LNCaP clone FGC (cell line): Measurements from ENCODE around the gene CDK5RAP3.

Source experiments
- DNase-seq: peaks from one replicate; pipeline ENCODE4 v3.0.0-alpha.2; 2011; ENCODE audit warnings: low read depth
- H3K4me3 ChIP-seq: 2 replicates; pipeline ENCODE4 v1.5.1; 2011; ENCODE audit warnings: mild to moderate bottlenecking, low read depth, low read length, control low read depth
- TF ChIP-seq, protein P1 (sequence below): IDR thresholded peaks from 2 replicates; pipeline ENCODE4 v1.5.1; 2012; ENCODE audit warnings: mild to moderate bottlenecking; ENCODE audit not compliant: control insufficient read depth, insufficient read depth; ENCODE audit errors: extremely low read depth

Gene CDK5RAP3

DNA sequence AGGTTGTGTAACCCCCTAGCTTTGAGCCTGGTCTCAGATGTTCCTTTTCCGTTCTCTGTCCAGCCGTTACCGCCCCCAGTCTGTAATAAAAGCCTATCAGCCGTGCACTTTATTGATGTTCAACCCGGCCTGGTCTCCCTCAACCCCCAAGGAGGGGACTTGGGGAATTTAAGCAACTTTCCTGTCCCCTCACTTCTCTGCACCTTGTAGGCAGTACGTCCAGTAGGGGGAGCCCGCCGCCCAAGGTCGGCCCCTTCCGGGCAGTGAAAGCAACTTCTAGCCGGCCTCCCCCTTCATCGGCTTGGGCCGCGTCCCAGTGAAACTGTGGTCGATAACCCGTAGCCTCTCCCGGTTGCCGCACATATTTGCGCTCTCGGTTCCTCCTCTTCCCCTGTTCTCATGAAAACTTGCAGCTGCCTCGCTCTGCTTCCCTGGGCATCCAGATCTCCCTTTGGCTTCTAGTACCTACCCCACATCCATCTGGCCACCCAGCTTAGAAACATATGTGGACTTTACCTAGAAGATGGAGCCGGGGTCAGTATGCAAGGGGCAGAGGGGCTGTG is 21.6 kb upstream of the CDK5RAP3 start:
- H3K4me3 ChIP-seq: peak overlapping the region; percentile 38
- DNase-seq: no peak
- TF ChIP-seq, protein P1, sequence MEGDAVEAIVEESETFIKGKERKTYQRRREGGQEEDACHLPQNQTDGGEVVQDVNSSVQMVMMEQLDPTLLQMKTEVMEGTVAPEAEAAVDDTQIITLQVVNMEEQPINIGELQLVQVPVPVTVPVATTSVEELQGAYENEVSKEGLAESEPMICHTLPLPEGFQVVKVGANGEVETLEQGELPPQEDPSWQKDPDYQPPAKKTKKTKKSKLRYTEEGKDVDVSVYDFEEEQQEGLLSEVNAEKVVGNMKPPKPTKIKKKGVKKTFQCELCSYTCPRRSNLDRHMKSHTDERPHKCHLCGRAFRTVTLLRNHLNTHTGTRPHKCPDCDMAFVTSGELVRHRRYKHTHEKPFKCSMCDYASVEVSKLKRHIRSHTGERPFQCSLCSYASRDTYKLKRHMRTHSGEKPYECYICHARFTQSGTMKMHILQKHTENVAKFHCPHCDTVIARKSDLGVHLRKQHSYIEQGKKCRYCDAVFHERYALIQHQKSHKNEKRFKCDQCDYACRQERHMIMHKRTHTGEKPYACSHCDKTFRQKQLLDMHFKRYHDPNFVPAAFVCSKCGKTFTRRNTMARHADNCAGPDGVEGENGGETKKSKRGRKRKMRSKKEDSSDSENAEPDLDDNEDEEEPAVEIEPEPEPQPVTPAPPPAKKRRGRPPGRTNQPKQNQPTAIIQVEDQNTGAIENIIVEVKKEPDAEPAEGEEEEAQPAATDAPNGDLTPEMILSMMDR: peak; percentile 85

DNA sequence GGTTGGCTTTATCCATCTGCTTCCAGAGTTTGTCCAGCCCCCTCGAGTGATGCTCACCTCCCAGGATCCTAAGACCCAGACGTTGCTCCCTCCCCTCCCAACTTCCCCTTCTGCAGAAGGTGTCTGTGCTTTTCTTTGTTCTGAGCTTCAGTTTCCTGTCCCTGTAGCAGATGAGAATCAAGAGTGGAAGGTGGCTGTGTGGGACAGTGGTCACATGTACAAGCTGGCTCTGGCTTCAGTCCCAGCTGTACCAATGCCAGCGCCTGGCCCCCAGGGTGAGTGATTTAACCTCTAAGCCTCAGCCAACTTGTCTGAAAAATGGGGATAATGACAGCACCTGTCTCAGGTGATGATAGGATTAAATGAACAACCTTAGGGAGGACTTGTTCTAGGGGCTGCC is 21.0 kb upstream of the CDK5RAP3 start:
- no peak for DNase-seq
- TF ChIP-seq, protein P1: no peak

DNA sequence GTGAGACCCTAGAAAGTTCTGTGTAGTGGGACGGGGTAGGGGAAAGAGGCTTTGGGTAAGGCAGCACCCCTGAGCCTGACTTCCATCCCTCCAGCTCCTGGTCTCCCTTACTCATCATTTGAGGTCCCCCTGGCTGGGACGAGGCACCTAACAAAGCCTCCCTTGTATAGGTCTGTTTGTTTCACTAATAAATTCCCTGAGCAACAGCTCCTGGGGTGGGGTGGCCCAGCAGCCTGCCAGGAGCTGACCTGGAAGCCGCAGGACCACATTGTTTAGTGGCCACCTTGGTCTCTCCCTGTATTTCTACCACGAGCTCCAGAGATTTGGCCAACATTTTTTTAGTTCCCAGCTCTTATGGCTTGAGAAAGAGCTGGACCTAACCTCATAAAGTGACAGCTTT is 20.5 kb upstream of the CDK5RAP3 start:
- no peak for DNase-seq
- H3K4me3 ChIP-seq: no peak overlapping the region
- TF ChIP-seq, protein P1: no peak

More for the DNA sequence above, 21.0 kb upstream of the CDK5RAP3 start:
- H3K4me3 ChIP-seq: peak overlapping the region; percentile 38

DNA sequence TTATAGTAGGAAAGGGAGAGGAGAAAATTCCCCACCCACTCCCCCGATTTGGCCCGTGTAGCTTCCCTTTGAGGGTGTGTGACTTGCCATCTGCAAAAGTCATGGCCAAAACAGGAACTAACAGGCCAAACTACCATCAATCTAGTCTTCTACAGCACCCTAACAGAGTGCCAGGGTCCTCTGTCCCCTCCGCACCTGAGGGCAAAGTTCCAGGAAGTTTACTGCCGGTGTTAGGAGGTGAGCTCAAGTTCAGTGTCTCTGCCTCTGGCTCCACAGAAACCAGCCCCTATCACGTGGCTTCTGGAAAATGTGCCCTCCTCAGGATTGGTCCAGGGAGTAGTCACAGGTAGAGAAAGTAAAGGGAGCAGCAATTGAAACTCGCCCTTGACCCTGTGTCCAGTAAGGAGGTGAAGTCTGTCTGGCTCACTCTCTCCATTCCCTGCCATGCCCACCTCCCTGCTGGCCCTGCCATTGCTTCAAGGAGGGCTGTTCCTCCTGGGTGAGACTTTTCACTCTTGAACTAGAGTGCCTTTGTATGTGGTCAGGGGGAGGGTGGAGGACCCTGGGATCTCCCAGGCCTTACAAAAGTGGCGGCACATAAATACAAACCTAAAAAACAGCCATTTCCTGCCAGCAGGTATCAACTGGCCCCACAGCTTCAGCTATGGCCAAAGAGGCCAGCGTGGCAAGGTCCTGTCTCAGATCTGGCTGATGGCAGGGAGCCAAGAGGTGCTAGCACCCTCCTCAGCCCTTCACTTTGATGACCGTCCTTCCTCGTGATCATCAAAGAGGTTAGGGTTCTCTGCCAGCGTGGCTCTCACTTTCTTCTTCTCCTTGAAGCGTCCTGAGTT is 18.5 kb upstream of the CDK5RAP3 start:
- TF ChIP-seq, protein P1: no peak
- DNase-seq: no peak
- H3K4me3 ChIP-seq: no peak overlapping the region

DNA sequence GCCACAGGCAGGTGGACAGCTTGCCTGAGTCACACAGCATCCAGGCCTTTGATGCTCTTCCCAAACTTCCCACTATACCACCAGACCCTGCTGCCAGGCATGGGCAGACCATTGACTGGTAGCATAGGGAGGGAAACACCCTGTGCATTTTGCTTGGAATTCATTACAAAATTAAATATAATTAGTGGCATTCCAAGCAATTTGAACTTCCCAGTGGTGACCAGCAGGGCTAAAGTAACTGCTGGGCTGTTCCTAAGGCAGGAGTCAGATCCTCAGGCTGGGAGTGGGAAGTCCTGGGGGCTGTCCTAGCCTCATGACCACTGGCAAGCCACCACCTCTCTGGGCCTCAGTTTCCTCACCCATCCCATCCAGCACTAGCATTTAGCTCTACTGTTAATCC is 17.0 kb upstream of the CDK5RAP3 start:
- H3K4me3 ChIP-seq: no peak overlapping the region
- DNase-seq: no peak
- TF ChIP-seq, protein P1: no peak

DNA sequence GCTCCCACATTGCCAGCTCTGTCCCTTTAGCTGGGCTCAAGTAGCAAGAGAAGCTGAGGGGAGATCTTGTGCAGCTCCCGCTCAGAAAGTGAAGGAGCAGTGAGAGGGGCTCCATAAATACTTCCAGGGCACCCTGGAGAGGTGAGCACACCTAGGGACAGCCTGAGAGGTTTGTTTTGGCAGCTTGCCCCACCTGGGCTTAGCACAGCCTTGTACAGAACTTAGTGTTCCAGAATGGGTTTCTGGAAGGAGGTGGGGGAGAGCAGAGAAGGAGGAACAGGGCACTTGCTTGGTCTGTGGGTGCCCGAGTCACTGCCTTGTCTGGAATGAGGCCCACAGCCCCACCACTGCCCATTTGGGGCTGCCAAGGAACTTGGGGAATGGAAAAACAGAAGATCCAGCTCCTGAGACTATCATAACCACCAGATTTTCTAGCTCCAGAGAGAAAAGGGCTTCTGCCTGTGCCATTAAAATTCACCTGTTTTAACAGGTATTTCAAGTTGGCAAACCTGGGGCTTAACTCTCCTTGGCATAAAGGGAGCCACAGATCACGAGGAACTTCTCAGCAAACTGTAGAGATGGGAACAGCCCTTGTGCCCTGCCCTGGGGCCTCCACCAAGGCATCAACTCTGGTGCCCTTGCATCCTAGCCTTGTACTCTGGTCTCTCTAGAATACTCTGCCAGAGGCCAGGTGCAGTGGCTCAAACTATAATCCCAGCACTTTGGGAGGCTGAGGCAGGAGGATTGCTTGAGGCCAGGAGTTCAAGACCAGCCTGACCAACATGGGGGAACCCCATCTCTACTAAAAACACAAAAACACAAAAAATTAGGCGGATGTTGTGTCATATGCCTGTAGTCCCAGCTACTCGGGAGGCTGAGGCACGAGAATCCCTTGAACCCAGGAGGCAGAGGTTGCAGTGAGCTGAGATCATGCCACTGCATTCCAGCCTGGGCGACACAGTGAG is 15.1 kb upstream of the CDK5RAP3 start:
- TF ChIP-seq, protein P1: no peak
- DNase-seq: peak; percentile 92
- H3K4me3 ChIP-seq: peak overlapping the region; percentile 78
